Upper lobe of left lung (tissue), 6 donors: ENCODE data around the gene PLCH2. TPM values are rescaled to one million over a fixed set of nuclear protein-coding genes. Genes with fewer than 3 reads are reported as not detected.
A peak's percentile ranks its signal among the peaks of the same experiment; 100 is the strongest.

Experiments used
- ATAC-seq, 2 donors: fragments of 200-7000 bp; cut with Tn5 transposase; one replicate each; pipeline ENCODE4 v1.9.1; 2022; ENCODE audit warnings: mild to moderate bottlenecking in 2 of 2, moderate library complexity in 2 of 2; ENCODE audit not compliant: low FRiP score in 2 of 2
- DNase-seq, 2 donors: peaks; one replicate each; pipeline ENCODE4 v3.0.0-alpha.2; 2019 to 2020
- H3K27ac ChIP-seq, 4 donors: fragments of 200-600 bp; sonication (generic); one replicate each; pipeline ENCODE4 v1.5.1; 2016 to 2019
- H3K27me3 ChIP-seq, 4 donors: fragments of 200-600 bp; sonication (generic); one replicate each; pipeline ENCODE4 v1.5.1; 2017 to 2019
- H3K36me3 ChIP-seq, 4 donors: fragments of 200-600 bp; sonication (generic); one replicate each; pipeline ENCODE4 v1.5.1; 2016 to 2019
- H3K4me1 ChIP-seq, 4 donors: fragments of 200-600 bp; sonication (generic); one replicate each; pipeline ENCODE4 v1.5.1; 2018 to 2019
- H3K4me3 ChIP-seq, 4 donors: fragments of 200-600 bp; sonication (generic); one replicate each; pipeline ENCODE4 v1.5.1; 2017 to 2019; ENCODE audit warnings: mild to moderate bottlenecking in 2 of 4, moderate library complexity in 1 of 4
- H3K9me3 ChIP-seq, 4 donors: fragments of 200-600 bp; sonication (generic); one replicate each; pipeline ENCODE4 v1.5.1; 2018 to 2019
- EP300 ChIP-seq, 4 donors: sonication (generic); formaldehyde crosslinking; IDR thresholded peaks; one replicate each; pipeline ENCODE4 v1.5.1; 2017; ENCODE audit warnings: antibody characterized with exemption in 4 of 4, control low read depth in 2 of 4
- POLR2A ChIP-seq, 4 donors: fragments of 450-650 bp; IDR thresholded peaks; one replicate each; pipeline ENCODE4 v1.5.1; 2016 to 2017; ENCODE audit warnings: antibody characterized with exemption in 4 of 4, mild to moderate bottlenecking in 2 of 4
- POLR2AphosphoS5 ChIP-seq, 2 donors: sonication (generic); formaldehyde crosslinking; IDR thresholded peaks; one replicate each; pipeline ENCODE4 v1.5.1; 2017; ENCODE audit warnings: antibody characterized with exemption in 2 of 2
- WGBS, 2 donors: methylation state at CpG; one replicate each; pipeline ENCODE4 v1.1.5; 2017 to 2018; 5-methylcytosine and 5-hydroxymethylcytosine counted together
- total RNA-seq, 6 donors: library from RNA; depleted of rRNA in 4 of 6; stranded (reverse); fragments of >200 nt in 4 of 6; gene quantifications; one replicate each; pipeline versions ENCODE4 v1.1.0 to v1.2.1, GENCODE V29; 2016 to 2021
- TF ChIP-seq, protein P1 (sequence below), 6 experiments: fragments of 450-650 bp in 4 of 6; fragments of 200-600 bp in 2 of 6; sonication (generic) in 2 of 6; IDR thresholded peaks; one replicate each; pipeline ENCODE4 v1.5.1; 2016 to 2019; ENCODE audit warnings: antibody characterized with exemption in 6 of 6
- donor health status: DM: no; HTN: no; CAD: no; lungs with moderate emphysema.
- donor health status: DM: no; HTN: yes; CAD: no; lungs with severe emphysema.

PLCH2 gene
- total RNA-seq, 6 donors from 2014 or later = 1.5 to 7.3 (median 3.4) TPM

DNA sequence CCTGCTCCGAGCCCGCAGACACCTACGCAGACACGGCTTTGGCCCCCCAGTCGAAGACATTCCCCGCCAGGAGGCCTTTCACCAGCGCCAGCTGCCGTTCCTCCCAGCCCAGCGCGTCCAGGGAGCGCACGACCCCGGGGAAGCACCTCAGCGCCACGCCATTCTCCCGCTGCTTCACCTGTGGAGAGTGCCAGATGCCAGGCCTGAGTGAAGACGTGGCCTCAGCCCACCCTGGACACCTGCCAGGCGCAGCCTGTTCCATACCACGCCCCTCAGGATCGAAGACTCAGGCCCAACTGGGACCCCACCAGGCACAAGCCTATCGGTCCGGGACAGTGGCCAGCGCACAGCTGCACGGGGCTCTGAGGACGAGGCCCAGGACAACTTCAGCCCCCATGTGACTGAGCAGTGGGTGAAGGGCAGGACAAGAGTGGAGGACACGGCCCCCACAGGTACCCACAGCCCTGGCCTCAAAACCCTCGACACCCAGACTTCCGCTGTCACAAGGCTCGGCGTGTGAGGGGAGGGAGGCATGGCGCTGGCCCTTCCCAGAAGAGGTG, 36.9 kb downstream of the PLCH2 start:
- Histone ChIP-seq H3K27ac (no peak overlapping the region), H3K4me1 (no peaks in the 10 kb centered on the region), H3K36me3 (peaks cover 44 to 100% (median 98%) of the 10 kb centered on the region in 4 donors), H3K4me3 (no peak overlapping the region), H3K9me3 (no peaks in the 10 kb centered on the region), H3K27me3 (no peaks in the 10 kb centered on the region)
- 89 to 92% methylated on average over 8 to 31 of the region's 31 CpGs for WGBS, 2 donors
- DNase-seq = peak in 1 of 2 donors; percentile 75
- TF ChIP-seq EP300 (IDR thresholded peaks at IDR 0.05) = no peak
- no peak for TF ChIP-seq POLR2AphosphoS5 (IDR thresholded peaks at IDR 0.05)
- TF ChIP-seq, protein P1, sequence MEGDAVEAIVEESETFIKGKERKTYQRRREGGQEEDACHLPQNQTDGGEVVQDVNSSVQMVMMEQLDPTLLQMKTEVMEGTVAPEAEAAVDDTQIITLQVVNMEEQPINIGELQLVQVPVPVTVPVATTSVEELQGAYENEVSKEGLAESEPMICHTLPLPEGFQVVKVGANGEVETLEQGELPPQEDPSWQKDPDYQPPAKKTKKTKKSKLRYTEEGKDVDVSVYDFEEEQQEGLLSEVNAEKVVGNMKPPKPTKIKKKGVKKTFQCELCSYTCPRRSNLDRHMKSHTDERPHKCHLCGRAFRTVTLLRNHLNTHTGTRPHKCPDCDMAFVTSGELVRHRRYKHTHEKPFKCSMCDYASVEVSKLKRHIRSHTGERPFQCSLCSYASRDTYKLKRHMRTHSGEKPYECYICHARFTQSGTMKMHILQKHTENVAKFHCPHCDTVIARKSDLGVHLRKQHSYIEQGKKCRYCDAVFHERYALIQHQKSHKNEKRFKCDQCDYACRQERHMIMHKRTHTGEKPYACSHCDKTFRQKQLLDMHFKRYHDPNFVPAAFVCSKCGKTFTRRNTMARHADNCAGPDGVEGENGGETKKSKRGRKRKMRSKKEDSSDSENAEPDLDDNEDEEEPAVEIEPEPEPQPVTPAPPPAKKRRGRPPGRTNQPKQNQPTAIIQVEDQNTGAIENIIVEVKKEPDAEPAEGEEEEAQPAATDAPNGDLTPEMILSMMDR (IDR thresholded peaks at IDR 0.05) = no peak
- no peak for TF ChIP-seq POLR2A (IDR thresholded peaks at IDR 0.05)
- no peak for ATAC-seq

DNA sequence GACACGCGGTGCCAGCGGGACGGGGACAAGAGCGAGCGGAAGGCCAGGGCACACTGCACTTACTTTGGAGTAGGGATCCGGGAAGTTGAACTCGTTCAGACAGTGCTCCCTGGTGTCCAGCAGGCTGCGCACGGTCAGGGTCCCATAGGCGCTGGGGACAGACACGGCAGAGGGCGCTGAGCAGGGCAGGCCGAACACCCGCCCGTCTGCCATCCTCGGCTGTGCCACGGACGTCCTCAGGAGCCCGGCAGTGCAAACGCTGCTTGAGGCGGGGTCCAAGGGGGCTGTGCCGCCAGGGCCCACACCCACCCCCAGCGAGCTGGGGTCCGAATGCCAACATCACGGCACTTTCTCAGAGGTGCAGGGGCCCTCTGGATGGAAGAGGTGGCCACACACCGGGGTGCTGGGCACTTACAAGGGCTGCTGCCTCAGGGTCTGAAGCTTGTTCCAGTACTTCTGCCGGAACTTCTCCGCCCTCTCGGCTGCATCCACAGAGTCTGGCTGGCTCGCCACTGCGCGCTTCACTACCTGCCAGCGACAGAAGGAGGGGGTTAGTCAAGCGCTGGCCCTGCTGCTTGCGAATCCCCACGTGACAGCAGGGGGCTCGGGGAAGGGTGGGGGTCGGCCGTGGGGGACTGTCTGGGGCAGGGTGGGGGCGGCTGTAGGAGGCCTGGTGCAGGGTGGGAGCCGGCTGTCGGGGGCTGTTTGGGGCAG, 38.0 kb downstream of the PLCH2 start:
- WGBS, 2 donors = 92 to 94% methylated on average over 8 to 24 of the region's 43 CpGs
- H3K36me3 ChIP-seq = peaks cover 52 to 100% (median 98%) of the 10 kb centered on the region in 4 donors
- no peak overlapping the region for H3K4me3 ChIP-seq

DNA sequence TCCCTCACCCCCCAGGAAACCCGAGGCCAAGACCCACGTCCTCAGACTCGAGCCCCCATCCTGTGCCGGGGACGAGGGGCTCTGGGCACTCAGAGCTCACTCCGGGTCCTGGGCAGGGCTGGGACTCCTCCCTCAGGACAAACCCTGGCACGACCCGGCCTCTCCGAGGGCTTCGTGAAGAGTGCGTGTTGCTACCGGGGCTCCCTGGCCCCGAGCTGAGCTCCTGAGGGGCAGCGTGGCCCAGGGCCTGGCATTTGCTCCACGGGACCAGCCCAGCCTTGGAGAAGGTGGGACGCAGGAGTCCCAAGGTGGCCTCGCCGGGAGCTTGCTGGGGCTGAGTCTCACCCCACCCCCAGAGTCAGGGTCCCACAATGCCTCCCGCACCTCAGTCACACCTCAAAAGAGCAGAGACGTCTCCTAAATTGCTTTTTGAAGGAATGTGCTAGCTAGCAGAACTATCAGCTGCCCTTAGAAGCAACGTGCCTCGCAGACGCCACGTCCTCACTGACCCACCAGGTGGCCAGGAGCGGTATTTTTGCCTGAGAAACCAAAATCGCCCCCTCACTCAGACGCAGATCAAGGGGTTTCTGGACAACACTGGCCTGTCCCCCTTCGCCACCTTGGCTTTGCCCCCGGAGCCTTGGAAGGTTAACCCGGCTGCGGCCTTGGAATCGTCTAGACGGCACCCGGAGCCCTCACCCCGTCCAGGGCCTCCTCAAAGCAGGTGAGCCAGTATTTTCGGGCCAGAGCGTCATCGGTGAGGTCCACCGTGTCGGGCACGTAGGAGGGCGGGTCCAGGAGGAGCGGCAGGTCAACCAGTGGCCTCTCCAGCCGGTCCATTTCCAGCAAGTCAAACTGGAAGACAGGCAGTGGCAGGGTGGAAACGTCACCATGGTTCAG, 39.0 kb downstream of the PLCH2 start:
- TF ChIP-seq POLR2AphosphoS5 (IDR thresholded peaks at IDR 0.05) (no peak), POLR2A (IDR thresholded peaks at IDR 0.05) (no peak), EP300 (IDR thresholded peaks at IDR 0.05) (no peak)
- TF ChIP-seq, protein P1 (IDR thresholded peaks at IDR 0.05) = no peak
- H3K27me3 ChIP-seq = no peaks in the 10 kb centered on the region
- no peak overlapping the region for H3K4me3 ChIP-seq
- peaks cover 53 to 100% (median 98%) of the 10 kb centered on the region in 4 donors for H3K36me3 ChIP-seq
- H3K4me1 ChIP-seq = no peaks in the 10 kb centered on the region
- H3K9me3 ChIP-seq = no peaks in the 10 kb centered on the region
- WGBS, 2 donors = 94 to 95% methylated on average over 29 to 43 of the region's 45 CpGs
- no peak for ATAC-seq
- peak in 1 of 2 donors; percentile 65 for DNase-seq
- H3K27ac ChIP-seq = no peak overlapping the region

More for the DNA sequence above, 38.0 kb downstream of the PLCH2 start:
- peak in 1 of 2 donors; percentile 76 for DNase-seq
- Histone ChIP-seq H3K27me3 (no peaks in the 10 kb centered on the region), H3K9me3 (no peaks in the 10 kb centered on the region), H3K4me1 (no peaks in the 10 kb centered on the region), H3K27ac (no peak overlapping the region)
- no peak for TF ChIP-seq EP300 (IDR thresholded peaks at IDR 0.05)
- TF ChIP-seq, protein P1 (IDR thresholded peaks at IDR 0.05) = no peak
- TF ChIP-seq POLR2AphosphoS5 (IDR thresholded peaks at IDR 0.05) = no peak
- no peak for TF ChIP-seq POLR2A (IDR thresholded peaks at IDR 0.05)
- no peak for ATAC-seq

DNA sequence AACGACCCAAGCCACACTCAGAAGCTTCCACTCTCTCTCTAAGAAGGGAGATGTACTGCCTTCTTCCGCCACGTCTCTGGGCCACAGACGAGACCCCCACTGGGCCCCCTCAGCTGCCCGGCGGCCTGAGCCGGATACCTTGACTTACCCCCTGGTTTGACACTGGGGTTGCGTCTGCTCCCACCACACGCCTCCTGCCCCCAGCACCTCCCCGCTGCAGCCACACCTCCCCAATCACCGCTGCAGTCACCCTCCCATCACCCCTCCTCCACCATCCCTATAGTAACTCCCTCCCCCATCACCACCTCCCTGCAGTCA, 39.6 kb downstream of the PLCH2 start:
- Histone ChIP-seq H3K27ac (no peak overlapping the region), H3K27me3 (no peaks in the 10 kb centered on the region), H3K4me1 (no peaks in the 10 kb centered on the region), H3K36me3 (peaks cover 59 to 100% (median 98%) of the 10 kb centered on the region in 4 donors), H3K4me3 (no peak overlapping the region), H3K9me3 (no peaks in the 10 kb centered on the region)
- DNase-seq (peak in 1 of 2 donors; percentile 65), ATAC-seq (no peak)
- no peak for TF ChIP-seq POLR2A (IDR thresholded peaks at IDR 0.05)
- TF ChIP-seq EP300 (IDR thresholded peaks at IDR 0.05) = no peak
- TF ChIP-seq, protein P1 (IDR thresholded peaks at IDR 0.05) = no peak
- TF ChIP-seq POLR2AphosphoS5 (IDR thresholded peaks at IDR 0.05) = no peak
- 89 to 96% methylated on average over 7 to 11 of the region's 11 CpGs for WGBS, 2 donors
